K562 (cell line): ENCODE measurements around the gene AFG1L. TPM values are rescaled to one million over a fixed set of nuclear protein-coding genes. Genes with fewer than 3 reads are reported as not detected.
A peak's percentile ranks its signal among the peaks of the same experiment; 100 is the strongest.

Experiments
- CBX2 ChIP-seq: fragments of 200-600 bp; sonication (generic); IDR thresholded peaks from one replicate; pipeline ENCODE4 v1.6.1; 2012; ENCODE audit warnings: mild to moderate bottlenecking, low read length, inconsistent platforms; ENCODE audit not compliant: insufficient read depth, poor library complexity, severe bottlenecking
- CBX8 ChIP-seq: fragments of 200-600 bp; sonication (generic); IDR thresholded peaks from 2 replicates; pipeline ENCODE4 v1.6.1; 2012; ENCODE audit warnings: borderline replicate concordance, mixed run types, low read depth, mild to moderate bottlenecking, moderate library complexity, mixed read lengths, low read length, control low read depth, inconsistent platforms; ENCODE audit not compliant: poor library complexity, severe bottlenecking; ENCODE audit errors: extremely low read depth
- EP300 ChIP-seq: IDR thresholded peaks from 2 replicates; pipeline ENCODE4 v1.6.1; 2012; ENCODE audit warnings: low read length, improper control_type of control experiment
- FOXP1 ChIP-seq: sonication (generic); formaldehyde crosslinking; IDR thresholded peaks from 2 replicates; pipeline ENCODE4 v1.8.0; 2022; ENCODE audit warnings: mild to moderate bottlenecking, missing genetic modification reagents
- GABPB1 ChIP-seq: sonication (generic); formaldehyde crosslinking; IDR thresholded peaks from 2 replicates; pipeline ENCODE4 v1.8.0; 2022; ENCODE audit warnings: mild to moderate bottlenecking, missing genetic modification reagents
- HIVEP1 ChIP-seq: fragments of 250-450 bp; sonication (Bioruptor Pico); IDR thresholded peaks from 2 replicates; pipeline ENCODE4 v1.4.0; 2020; ENCODE audit warnings: mild to moderate bottlenecking
- NBN ChIP-seq: fragments of 450-650 bp; IDR thresholded peaks from 2 replicates; pipeline ENCODE4 v1.6.1; 2016; ENCODE audit warnings: low read depth, mild to moderate bottlenecking
- NR2C2 ChIP-seq, 2 experiments: fragments of 200-800 bp in 1 of 2; sonication (Bioruptor generic) in 1 of 2; sonication (generic) in 1 of 2; formaldehyde crosslinking in 1 of 2; IDR thresholded peaks; 2 replicates each; pipeline versions ENCODE4 v1.6.1 to v1.8.0; 2016 to 2022; ENCODE audit warnings: mild to moderate bottlenecking in 1 of 2, missing compliant biosample characterization in 1 of 2, missing genetic modification characterization in 1 of 2, missing genetic modification reagents in 1 of 2
- NUFIP1 ChIP-seq: fragments of 450-650 bp; IDR thresholded peaks from 2 replicates; pipeline ENCODE4 v1.6.1; 2018; ENCODE audit not compliant: partially characterized antibody
- PHF8 ChIP-seq: fragments of 200-600 bp; sonication (generic); IDR thresholded peaks from 2 replicates; pipeline ENCODE4 v1.6.1; 2012; ENCODE audit warnings: mixed run types, mild to moderate bottlenecking, inconsistent platforms, low read length, moderate library complexity, borderline replicate concordance
- PPARD ChIP-seq: fragments of 250-450 bp; sonication (Bioruptor Pico); IDR thresholded peaks from 2 replicates; pipeline ENCODE4 v1.8.0; 2022; ENCODE audit warnings: inconsistent platforms, mild to moderate bottlenecking, moderate library complexity
- RBM17 ChIP-seq: fragments of 200-400 bp; formaldehyde crosslinking; IDR thresholded peaks from 2 replicates; pipeline ENCODE4 v1.6.1; 2017; ENCODE audit warnings: low read depth, mild to moderate bottlenecking, low read length, borderline replicate concordance
- SMAD4 ChIP-seq: fragments of 250-450 bp; sonication (Bioruptor Pico); conservative IDR thresholded peaks from 2 replicates; pipeline ENCODE4 v1.8.0; 2021; ENCODE audit warnings: inconsistent platforms, mild to moderate bottlenecking, moderate library complexity
- TCF7 ChIP-seq: sonication (generic); IDR thresholded peaks from 2 replicates; pipeline ENCODE4 v1.6.1; 2016; ENCODE audit warnings: antibody characterized with exemption, borderline replicate concordance
- TOE1 ChIP-seq, 2 experiments: fragments of 450-650 bp in 1 of 2; sonication (generic) in 1 of 2; formaldehyde crosslinking in 1 of 2; IDR thresholded peaks; 2 replicates each; pipeline versions ENCODE4 v1.7.1 to v1.8.0; 2016 to 2022; ENCODE audit warnings: borderline replicate concordance in 2 of 2, mild to moderate bottlenecking in 2 of 2, antibody characterized with exemption in 1 of 2, inconsistent platforms in 1 of 2, low read depth in 1 of 2, missing genetic modification reagents in 1 of 2, moderate library complexity in 1 of 2
- ZNF23 ChIP-seq: fragments of 250-450 bp; sonication (Bioruptor Pico); IDR thresholded peaks from 2 replicates; pipeline ENCODE4 v1.4.0; 2020; ENCODE audit warnings: mild to moderate bottlenecking
- ZNF239 ChIP-seq: fragments of 250-450 bp; sonication (Bioruptor Pico); IDR thresholded peaks from 2 replicates; pipeline ENCODE4 v1.4.0; 2020; ENCODE audit warnings: mild to moderate bottlenecking
- polyA plus RNA-seq, 8 experiments: library from polyadenylated mRNA; depleted of rRNA in 4 of 8; stranded (reverse) in 5 of 8; unstranded in 3 of 8; fragments of >200 nt; fragmentation: Nextera tagmentation in 2 of 8; fragmentation: Illumina TruSeq in 1 of 8; extraction: Ambion mirVana in 2 of 8; extraction: Trizol in 1 of 8; gene quantifications; 2 replicates each; pipeline versions ENCODE4 v1.2.1 to v1.2.3, GENCODE V29; 2011 to 2014; ENCODE audit warnings: inconsistent platforms in 1 of 8, missing spikeins in 1 of 8
- total RNA-seq, 7 experiments: library from RNA; depleted of rRNA in 6 of 7; stranded (reverse); fragments of >200 nt in 6 of 7; fragmentation: Illumina TruSeq in 2 of 7; extraction: Trizol in 2 of 7; gene quantifications; 2 replicates each; pipeline versions ENCODE4 v1.2.1 to v1.2.3, GENCODE V29; 2011 to 2021; ENCODE audit warnings: low replicate concordance in 1 of 7
- TF ChIP-seq, protein P1 (sequence below): fragments of 250-450 bp; sonication (Bioruptor Pico); IDR thresholded peaks from 2 replicates; pipeline ENCODE4 v1.8.0; 2022; ENCODE audit warnings: moderate library complexity, mild to moderate bottlenecking, inconsistent platforms
- TF ChIP-seq, protein P2 (sequence below): fragments of 250-450 bp; sonication (Bioruptor Pico); IDR thresholded peaks from 2 replicates; pipeline ENCODE4 v1.5.0; 2022; ENCODE audit warnings: mild to moderate bottlenecking
- TF ChIP-seq, protein P3 (sequence below): fragments of 250-450 bp; sonication (Bioruptor Pico); IDR thresholded peaks from 2 replicates; pipeline ENCODE4 v1.8.0; 2021; ENCODE audit warnings: mild to moderate bottlenecking, moderate library complexity
- TF ChIP-seq, protein P4 (sequence below), 2 experiments: fragments of 200-800 bp in 1 of 2; sonication (Bioruptor generic) in 1 of 2; sonication (generic) in 1 of 2; formaldehyde crosslinking in 1 of 2; IDR thresholded peaks in 1 of 2; conservative IDR thresholded peaks in 1 of 2; 2 replicates each; pipeline versions ENCODE4 v1.5.0 to v1.6.1; 2016 to 2020; ENCODE audit warnings: missing compliant biosample characterization in 1 of 2, missing genetic modification characterization in 1 of 2, missing genetic modification reagents in 1 of 2

AFG1L gene
- total and polyA plus RNA-seq, 9 of the 15 experiments (the other 6 are each of a cell fraction or from before 2014, with no cell fraction given) = 2.2 to 15.5 (median 5.8) TPM

DNA sequence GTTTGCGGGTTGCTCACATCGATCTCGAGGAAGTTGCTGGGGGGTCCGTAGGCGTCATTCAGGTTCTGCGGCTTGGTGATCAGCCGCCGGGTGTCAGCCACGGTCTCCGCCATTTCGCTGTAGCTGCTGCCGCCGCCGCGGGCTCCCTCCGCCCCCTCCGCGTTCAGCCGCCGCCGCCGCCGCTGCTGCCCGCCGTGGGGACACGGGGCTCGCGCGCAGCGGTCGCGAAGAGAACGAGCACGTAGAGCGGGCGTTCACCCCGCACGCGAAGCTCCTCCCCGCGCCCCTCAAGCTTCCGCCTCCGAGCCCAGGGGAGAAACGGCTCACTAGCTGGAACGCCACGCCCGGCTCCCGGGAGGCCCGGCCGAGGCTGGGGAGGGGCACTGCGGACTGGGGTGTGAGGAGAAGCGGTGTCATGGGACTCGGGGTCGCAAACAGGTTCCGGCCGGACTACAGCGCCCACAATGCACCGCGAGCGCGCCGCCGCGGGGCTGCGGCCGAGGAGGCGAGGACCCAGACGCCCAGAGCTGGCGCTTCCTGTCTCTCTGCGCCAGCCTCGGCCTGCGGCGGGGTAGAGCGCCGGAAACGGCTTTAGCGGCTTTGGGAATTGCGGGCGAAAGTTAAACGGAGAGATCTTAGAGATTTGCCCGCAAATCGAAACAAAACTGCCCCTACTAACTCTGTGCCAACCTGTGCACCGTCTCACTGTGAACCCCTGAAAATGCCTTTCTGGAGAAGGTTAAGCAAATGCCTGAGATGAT, 33.9 kb upstream of the AFG1L start, which contains the start of gene SNX3 (continued):
- TF ChIP-seq RBM17 = no peak
- TF ChIP-seq CBX8 = no peak
- TF ChIP-seq, protein P1, sequence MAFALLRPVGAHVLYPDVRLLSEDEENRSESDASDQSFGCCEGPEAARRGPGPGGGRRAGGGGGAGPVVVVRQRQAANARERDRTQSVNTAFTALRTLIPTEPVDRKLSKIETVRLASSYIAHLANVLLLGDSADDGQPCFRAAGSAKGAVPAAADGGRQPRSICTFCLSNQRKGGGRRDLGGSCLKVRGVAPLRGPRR (CRISPR knock-in tag) = no peak
- TF ChIP-seq, protein P2, sequence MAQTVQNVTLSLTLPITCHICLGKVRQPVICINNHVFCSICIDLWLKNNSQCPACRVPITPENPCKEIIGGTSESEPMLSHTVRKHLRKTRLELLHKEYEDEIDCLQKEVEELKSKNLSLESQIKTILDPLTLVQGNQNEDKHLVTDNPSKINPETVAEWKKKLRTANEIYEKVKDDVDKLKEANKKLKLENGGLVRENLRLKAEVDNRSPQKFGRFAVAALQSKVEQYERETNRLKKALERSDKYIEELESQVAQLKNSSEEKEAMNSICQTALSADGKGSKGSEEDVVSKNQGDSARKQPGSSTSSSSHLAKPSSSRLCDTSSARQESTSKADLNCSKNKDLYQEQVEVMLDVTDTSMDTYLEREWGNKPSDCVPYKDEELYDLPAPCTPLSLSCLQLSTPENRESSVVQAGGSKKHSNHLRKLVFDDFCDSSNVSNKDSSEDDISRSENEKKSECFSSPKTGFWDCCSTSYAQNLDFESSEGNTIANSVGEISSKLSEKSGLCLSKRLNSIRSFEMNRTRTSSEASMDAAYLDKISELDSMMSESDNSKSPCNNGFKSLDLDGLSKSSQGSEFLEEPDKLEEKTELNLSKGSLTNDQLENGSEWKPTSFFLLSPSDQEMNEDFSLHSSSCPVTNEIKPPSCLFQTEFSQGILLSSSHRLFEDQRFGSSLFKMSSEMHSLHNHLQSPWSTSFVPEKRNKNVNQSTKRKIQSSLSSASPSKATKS = no peak
- TF ChIP-seq GABPB1 = peak; percentile 91
- TF ChIP-seq TCF7 = no peak
- peak; percentile 82 for TF ChIP-seq SMAD4
- TF ChIP-seq, protein P3, sequence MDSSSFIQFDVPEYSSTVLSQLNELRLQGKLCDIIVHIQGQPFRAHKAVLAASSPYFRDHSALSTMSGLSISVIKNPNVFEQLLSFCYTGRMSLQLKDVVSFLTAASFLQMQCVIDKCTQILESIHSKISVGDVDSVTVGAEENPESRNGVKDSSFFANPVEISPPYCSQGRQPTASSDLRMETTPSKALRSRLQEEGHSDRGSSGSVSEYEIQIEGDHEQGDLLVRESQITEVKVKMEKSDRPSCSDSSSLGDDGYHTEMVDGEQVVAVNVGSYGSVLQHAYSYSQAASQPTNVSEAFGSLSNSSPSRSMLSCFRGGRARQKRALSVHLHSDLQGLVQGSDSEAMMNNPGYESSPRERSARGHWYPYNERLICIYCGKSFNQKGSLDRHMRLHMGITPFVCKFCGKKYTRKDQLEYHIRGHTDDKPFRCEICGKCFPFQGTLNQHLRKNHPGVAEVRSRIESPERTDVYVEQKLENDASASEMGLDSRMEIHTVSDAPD (CRISPR knock-in tag) = no peak
- TF ChIP-seq NBN = no peak
- no peak for TF ChIP-seq PPARD (CRISPR knock-in tag)
- no peak for TF ChIP-seq HIVEP1 (CRISPR knock-in tag)
- TF ChIP-seq CBX2 = no peak
- peak; percentile 88 for TF ChIP-seq TOE1 (IDR thresholded peaks at IDR 0.05; ENCODE audit: borderline replicate concordance)
- TF ChIP-seq TOE1 (CRISPR knock-in tag; IDR thresholded peaks at IDR 0.05; ENCODE audit: borderline replicate concordance, low read depth) = no peak
- peak; percentile 55; the same call in 1 of the 2 replicates for TF ChIP-seq NR2C2 (CRISPR knock-in tag; IDR thresholded peaks at IDR 0.05)
- TF ChIP-seq NR2C2 (tag; IDR thresholded peaks at IDR 0.05) = peak; percentile 95
- TF ChIP-seq FOXP1 (CRISPR knock-in tag) = peak; percentile 81
- peak; percentile 81 for TF ChIP-seq PHF8
- TF ChIP-seq, protein P4, sequence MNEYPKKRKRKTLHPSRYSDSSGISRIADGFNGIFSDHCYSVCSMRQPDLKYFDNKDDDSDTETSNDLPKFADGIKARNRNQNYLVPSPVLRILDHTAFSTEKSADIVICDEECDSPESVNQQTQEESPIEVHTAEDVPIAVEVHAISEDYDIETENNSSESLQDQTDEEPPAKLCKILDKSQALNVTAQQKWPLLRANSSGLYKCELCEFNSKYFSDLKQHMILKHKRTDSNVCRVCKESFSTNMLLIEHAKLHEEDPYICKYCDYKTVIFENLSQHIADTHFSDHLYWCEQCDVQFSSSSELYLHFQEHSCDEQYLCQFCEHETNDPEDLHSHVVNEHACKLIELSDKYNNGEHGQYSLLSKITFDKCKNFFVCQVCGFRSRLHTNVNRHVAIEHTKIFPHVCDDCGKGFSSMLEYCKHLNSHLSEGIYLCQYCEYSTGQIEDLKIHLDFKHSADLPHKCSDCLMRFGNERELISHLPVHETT (CRISPR knock-in tag; conservative IDR thresholded peaks at IDR 0.05 in 1 of 2, IDR thresholded peaks at IDR 0.05 in 1 of 2) = peak in 1 of 2 experiments; percentile 91; a peak in 2 of 4 replicates
- no peak for TF ChIP-seq ZNF239 (CRISPR knock-in tag)
- no peak for TF ChIP-seq NUFIP1
- no peak for TF ChIP-seq EP300
- TF ChIP-seq ZNF23 (CRISPR knock-in tag) = no peak
